ENCODE measurements around the gene BIRC3.

DNA sequence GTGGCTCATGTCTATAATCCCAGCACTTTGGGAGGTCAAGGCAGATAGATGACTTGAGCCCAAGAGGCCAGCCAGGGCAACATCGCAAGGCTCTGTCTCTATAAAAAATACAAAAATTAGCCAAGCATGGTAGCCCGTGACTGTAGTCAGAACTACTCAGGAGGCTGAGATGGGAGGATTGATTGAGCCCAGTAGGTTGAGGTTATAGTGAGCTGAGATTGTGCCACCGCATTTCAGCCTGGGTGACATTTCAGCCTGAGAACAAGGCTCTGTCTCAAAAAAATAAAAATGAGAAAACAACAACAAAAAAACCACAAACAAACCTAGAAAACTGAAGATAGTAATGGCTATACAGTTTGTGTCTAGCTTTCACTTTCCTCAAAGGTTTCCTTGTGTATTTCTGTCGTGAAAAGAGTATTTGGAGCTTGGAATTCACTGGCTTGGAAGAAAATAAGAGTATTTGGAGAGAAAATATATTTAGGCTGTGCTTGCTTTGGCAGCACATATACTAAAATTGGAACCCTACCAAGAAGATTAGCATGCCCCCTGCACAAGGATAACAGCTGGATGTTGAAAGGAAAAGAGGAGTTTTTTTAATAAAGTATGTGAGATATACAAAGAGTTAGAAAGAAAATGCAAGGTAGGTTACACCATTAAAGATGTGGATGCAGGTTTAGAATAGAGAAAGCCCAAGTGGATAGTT lies 3.9 kb upstream of the BIRC3 start:
- TF ChIP-seq, protein P1, sequence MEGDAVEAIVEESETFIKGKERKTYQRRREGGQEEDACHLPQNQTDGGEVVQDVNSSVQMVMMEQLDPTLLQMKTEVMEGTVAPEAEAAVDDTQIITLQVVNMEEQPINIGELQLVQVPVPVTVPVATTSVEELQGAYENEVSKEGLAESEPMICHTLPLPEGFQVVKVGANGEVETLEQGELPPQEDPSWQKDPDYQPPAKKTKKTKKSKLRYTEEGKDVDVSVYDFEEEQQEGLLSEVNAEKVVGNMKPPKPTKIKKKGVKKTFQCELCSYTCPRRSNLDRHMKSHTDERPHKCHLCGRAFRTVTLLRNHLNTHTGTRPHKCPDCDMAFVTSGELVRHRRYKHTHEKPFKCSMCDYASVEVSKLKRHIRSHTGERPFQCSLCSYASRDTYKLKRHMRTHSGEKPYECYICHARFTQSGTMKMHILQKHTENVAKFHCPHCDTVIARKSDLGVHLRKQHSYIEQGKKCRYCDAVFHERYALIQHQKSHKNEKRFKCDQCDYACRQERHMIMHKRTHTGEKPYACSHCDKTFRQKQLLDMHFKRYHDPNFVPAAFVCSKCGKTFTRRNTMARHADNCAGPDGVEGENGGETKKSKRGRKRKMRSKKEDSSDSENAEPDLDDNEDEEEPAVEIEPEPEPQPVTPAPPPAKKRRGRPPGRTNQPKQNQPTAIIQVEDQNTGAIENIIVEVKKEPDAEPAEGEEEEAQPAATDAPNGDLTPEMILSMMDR (IDR thresholded peaks at IDR 0.05): no peak
- TF ChIP-seq POLR2A (IDR thresholded peaks at IDR 0.05): no peak

Measured in testis (tissue), 2 donors.